Measurements from ENCODE around the gene SOX6. TPM values are rescaled to one million over a fixed set of nuclear protein-coding genes. Genes with fewer than 3 reads are reported as not detected.

Gene SOX6
- total RNA-seq, 1 donor from 2014 or later: not detected

DNA sequence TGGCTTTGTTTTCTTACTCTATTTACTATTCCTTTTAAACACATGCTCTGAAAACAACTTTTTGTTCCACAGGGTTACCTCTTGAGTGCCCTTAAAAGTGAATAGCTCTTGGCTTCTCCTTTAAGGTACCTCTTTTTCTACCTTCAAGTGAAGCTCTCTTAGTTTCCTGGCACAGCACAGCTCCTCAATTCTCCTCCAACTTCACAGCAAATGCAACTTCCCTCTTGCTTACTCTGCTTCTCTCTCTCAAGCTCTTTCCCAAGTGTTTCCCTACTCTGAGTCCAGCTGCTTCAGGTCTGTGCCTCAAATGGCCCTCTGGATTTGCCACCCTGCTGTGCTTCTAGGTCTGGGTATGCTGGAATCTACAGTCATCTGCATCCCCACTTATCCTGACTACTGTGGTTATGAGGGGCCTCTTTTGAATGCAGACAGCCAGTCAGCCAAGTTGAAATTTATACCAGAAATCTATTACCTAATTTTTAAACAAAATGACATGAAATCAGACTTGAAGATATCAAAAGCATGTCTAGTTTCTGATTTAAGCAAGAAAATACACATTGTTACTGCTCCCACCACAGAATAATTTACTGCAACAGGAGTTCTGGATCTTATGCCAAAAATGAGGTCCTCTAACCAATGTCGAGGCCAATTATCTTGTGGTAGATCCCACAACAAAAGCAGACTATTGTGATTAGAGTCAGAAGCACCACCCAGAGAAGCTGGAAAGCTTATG lies 371.1 kb downstream of the SOX6 start:
- Mint-ChIP-seq H3K27me3 (ENCODE audit: insufficient read depth) (no peaks in the 10 kb centered on the region), H3K4me1 (ENCODE audit: low read depth) (no peaks in the 10 kb centered on the region), H3K27ac (no peak overlapping the region), H3K36me3 (ENCODE audit: low read depth) (no peaks in the 10 kb centered on the region), H3K4me3 (no peak overlapping the region), H3K9me3 (no peaks in the 10 kb centered on the region)
- DNase-seq (ENCODE audit: low spot score): no peak
- intact Hi-C loops (cut with micrococcal nuclease): no loop called here

DNA sequence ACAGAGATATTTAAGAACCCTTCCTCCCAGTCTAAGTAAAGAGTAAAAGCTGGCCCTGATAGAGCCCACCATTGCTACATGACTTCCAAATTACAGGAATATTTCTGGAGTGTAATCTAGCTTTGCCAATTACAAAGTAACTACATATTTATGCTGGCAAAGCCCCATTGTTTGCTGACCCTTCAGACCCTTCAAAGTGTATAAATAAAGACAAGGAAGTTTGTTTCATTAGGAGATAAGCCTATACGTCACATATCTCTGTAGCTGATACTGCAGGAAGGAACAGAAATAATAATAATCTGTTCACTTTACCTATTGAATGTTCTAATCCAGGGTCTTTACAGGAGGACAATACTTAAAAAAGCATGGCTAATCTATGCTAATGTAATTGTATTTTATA lies 375.1 kb downstream of the SOX6 start:
- no peaks in the 10 kb centered on the region for H3K4me1 Mint-ChIP-seq (ENCODE audit: low read depth)
- H3K9me3 Mint-ChIP-seq: no peaks in the 10 kb centered on the region
- H3K36me3 Mint-ChIP-seq (ENCODE audit: low read depth): no peaks in the 10 kb centered on the region
- H3K27me3 Mint-ChIP-seq (ENCODE audit: insufficient read depth): no peaks in the 10 kb centered on the region
- no peak overlapping the region for H3K27ac Mint-ChIP-seq
- H3K4me3 Mint-ChIP-seq: no peak overlapping the region
- intact Hi-C loops (cut with micrococcal nuclease): no loop called here
- DNase-seq (ENCODE audit: low spot score): no peak

DNA sequence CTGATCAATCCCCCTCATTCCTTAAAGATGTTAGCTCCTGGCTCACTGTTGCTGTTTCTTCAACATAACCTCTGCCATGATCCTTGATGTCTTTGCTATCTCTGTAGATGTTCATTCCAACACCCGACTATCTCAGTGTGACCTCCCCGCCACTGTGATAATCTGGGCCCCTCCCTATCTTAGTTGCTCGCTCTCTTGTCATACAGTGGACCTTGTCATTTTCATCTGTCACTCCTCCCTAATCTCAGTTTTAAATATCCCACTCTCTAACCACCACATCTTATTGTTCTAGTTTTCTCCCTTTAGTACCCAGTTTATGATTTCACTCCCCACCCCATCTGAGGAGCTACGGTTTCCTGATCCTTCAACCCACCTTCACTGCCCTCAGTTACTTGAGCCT lies 379.2 kb downstream of the SOX6 start:
- Mint-ChIP-seq H3K4me3 (no peak overlapping the region), H3K9me3 (no peaks in the 10 kb centered on the region), H3K4me1 (ENCODE audit: low read depth) (no peaks in the 10 kb centered on the region), H3K36me3 (ENCODE audit: low read depth) (no peaks in the 10 kb centered on the region), H3K27ac (no peak overlapping the region), H3K27me3 (ENCODE audit: insufficient read depth) (no peaks in the 10 kb centered on the region)
- intact Hi-C loops (cut with micrococcal nuclease): no loop called here
- no peak for DNase-seq (ENCODE audit: low spot score)

DNA sequence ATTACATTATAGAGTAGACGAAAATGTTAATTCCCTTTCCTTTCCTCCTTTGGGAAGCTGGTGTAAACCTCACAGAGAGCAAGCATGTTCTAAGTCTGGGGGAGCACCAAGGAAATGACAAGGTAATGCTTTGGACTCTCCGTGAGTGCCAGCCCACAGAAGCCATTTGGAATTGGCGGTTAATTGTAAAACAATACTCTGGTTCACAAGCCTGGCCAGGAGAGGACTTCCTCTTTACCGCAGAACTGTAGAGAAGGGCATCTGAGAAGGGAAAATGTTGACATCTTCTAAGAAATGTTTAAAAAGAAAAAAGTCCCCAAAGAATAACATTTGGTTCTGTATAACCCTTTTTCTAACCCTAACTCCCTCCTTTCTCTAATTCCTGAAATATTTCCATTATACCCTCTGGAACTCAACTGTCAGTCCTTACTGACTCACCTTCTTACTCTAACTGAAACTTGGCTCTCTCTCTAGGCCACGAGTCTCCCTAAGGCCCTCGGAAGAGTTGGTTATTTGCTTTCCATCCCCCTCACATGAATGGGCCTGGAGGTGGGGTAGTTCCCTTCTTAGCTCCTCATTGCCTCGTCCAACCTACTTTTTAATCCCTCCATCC lies 379.8 kb downstream of the SOX6 start:
- Mint-ChIP-seq H3K27ac (no peak overlapping the region), H3K36me3 (ENCODE audit: low read depth) (no peaks in the 10 kb centered on the region), H3K9me3 (no peaks in the 10 kb centered on the region), H3K27me3 (ENCODE audit: insufficient read depth) (no peaks in the 10 kb centered on the region), H3K4me1 (ENCODE audit: low read depth) (no peaks in the 10 kb centered on the region), H3K4me3 (no peak overlapping the region)
- intact Hi-C loops (cut with micrococcal nuclease): no loop called here
- DNase-seq (ENCODE audit: low spot score): no peak

DNA sequence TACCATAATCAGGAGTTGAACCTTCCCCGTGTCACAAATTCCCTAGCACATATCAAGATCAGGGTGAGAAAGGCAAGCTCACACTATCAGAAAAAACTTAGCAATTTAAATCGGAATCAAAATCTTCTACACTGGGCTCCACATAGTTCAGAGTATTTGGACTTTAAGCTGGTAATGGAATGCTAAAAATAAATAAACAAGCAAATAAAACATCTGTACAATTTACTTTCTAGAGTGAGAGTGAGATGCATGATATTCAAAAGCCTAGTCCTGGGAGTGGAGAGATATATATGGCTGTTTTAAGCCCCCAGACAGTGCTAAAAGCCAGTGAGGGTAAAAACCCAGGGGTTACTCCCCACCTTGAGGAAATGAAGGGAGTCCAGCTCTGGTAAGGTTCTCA lies 380.6 kb downstream of the SOX6 start:
- Mint-ChIP-seq H3K4me3 (no peak overlapping the region), H3K27ac (no peak overlapping the region), H3K36me3 (ENCODE audit: low read depth) (no peaks in the 10 kb centered on the region), H3K27me3 (ENCODE audit: insufficient read depth) (no peaks in the 10 kb centered on the region), H3K9me3 (no peaks in the 10 kb centered on the region), H3K4me1 (ENCODE audit: low read depth) (no peaks in the 10 kb centered on the region)
- DNase-seq (ENCODE audit: low spot score): no peak
- intact Hi-C loops (cut with micrococcal nuclease): no loop called here

DNA sequence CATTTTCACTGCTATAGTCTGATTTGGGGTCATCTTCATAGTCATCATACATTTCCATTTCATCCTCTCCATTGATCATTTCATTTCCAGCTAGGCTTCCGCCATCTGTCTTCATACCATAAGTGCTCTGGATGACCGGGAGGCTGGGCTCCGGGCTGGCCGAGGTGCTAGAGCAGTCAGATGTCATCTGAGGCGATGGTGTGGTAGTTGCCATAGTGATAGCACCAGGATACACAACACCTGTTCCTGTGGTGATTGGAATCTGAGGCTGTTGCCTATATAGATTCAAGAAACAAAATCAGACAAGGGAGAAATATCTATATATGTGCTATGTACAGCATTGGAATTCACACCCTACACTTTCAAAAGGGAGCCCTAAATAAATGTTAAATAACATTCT lies 383.5 kb downstream of the SOX6 start:
- no peaks in the 10 kb centered on the region for H3K27me3 Mint-ChIP-seq (ENCODE audit: insufficient read depth)
- H3K9me3 Mint-ChIP-seq: no peaks in the 10 kb centered on the region
- no peak for DNase-seq (ENCODE audit: low spot score)
- intact Hi-C loops (cut with micrococcal nuclease): no loop called here
- H3K36me3 Mint-ChIP-seq (ENCODE audit: low read depth): no peaks in the 10 kb centered on the region
- H3K4me1 Mint-ChIP-seq (ENCODE audit: low read depth): no peaks in the 10 kb centered on the region
- H3K27ac Mint-ChIP-seq: no peak overlapping the region
- no peak overlapping the region for H3K4me3 Mint-ChIP-seq

DNA sequence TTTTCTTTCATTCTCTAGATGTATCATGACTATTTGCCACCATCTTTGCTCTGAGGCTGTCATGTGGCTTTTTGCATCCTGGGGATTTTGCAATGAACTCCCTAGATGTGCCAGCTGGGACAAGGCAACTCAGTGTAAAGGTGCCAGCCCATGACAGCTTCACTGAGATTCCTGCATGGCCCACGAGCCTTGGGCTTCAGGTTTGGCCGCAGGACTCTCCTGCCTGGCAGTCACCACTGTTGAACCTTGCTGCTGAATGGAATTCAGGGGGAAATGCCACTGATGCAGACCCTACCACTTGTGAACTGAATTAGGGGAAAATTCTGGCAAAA lies 385.2 kb downstream of the SOX6 start:
- no peak overlapping the region for H3K27ac Mint-ChIP-seq
- no peaks in the 10 kb centered on the region for H3K36me3 Mint-ChIP-seq (ENCODE audit: low read depth)
- no peaks in the 10 kb centered on the region for H3K9me3 Mint-ChIP-seq
- no peak for DNase-seq (ENCODE audit: low spot score)
- intact Hi-C loops (cut with micrococcal nuclease): no loop called here
- no peaks in the 10 kb centered on the region for H3K27me3 Mint-ChIP-seq (ENCODE audit: insufficient read depth)
- no peak overlapping the region for H3K4me3 Mint-ChIP-seq
- H3K4me1 Mint-ChIP-seq (ENCODE audit: low read depth): no peaks in the 10 kb centered on the region

DNA sequence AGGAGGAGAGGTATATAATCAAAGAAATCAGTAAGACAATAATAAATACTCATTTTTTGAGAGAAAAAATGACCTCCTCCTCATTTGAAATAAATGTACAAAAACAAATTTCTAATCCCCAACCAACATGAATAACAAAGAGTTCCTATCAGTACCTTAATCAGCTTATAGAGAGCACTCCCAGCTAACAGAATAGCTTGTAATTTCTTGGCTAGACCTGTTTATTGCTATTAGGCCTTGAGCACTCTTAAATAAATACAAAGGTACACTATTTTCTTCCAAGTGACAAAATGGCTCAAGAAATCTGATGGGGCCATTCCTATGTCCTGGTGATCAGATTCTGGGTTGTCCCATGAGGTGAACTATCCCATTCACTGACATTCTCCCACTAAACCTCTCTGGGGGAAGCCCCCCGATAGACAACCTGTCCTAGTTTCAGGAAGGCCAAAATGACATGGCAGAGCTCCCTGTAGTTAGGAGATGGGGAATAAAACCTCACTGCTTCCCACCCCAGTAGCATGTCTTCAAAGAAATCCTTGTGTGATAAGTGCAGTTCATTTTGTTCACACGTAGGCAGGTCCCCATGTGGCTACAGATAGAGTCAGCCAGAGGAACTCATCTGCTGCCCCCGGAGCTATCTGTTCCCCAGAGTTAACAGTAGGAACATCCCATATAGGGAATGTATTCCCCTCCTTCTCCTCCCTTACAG lies 385.7 kb downstream of the SOX6 start:
- Mint-ChIP-seq H3K9me3 (no peaks in the 10 kb centered on the region), H3K4me3 (no peak overlapping the region), H3K27ac (no peak overlapping the region), H3K4me1 (ENCODE audit: low read depth) (no peaks in the 10 kb centered on the region), H3K27me3 (ENCODE audit: insufficient read depth) (no peaks in the 10 kb centered on the region), H3K36me3 (ENCODE audit: low read depth) (no peaks in the 10 kb centered on the region)
- no peak for DNase-seq (ENCODE audit: low spot score)
- intact Hi-C loops (cut with micrococcal nuclease): no loop called here

DNA sequence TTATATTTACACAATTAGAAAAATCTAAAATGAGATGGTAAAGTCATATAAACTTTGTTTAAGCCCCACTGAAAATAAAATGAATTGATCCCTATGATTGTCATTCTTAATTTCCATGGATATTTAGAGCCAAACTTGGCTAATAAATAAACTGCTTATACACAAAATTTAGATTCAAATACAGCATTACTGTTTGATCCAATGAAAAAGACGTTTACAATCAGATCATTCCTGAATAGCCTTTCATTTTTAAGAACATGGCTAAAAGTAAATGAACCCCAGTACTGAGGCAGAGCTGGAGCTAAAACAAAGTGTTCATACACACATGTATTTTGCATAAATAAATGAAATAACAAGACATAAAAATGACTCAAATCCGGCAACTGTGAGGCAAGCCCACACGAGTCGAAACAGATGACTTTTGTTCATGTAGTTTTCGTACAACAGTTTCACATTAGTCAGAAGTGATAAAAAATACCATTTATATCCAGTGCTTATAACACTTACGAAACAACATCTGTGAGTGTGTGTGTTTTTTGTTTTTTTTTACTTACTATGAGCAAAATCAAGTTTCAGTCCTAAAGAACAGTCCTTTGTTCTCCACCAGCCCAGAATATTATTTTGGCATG lies 386.5 kb downstream of the SOX6 start:
- Mint-ChIP-seq H3K27ac (no peak overlapping the region), H3K9me3 (no peaks in the 10 kb centered on the region), H3K4me3 (no peak overlapping the region), H3K36me3 (ENCODE audit: low read depth) (no peaks in the 10 kb centered on the region), H3K27me3 (ENCODE audit: insufficient read depth) (no peaks in the 10 kb centered on the region), H3K4me1 (ENCODE audit: low read depth) (no peaks in the 10 kb centered on the region)
- no peak for DNase-seq (ENCODE audit: low spot score)
- intact Hi-C loops (cut with micrococcal nuclease): no loop called here

DNA sequence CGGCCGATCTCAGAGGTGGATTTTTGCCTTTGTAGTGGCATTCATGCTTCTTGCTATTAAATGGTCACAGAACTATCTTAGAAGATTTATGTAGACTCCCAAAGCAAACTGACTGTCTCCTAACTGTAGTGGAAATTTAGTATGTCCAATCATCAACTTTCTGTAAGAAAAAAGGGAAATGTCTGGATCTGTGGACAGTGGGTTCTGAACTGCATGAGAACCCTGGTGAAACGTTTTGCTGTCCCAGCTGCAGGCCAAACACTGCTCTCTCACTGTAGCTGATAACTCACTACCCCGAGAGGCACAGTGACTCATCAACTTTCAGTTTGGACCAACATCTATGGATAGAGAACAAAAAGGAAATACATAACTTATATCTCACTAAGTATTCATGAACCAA lies 387.1 kb downstream of the SOX6 start:
- Mint-ChIP-seq H3K9me3 (no peaks in the 10 kb centered on the region), H3K27me3 (ENCODE audit: insufficient read depth) (no peaks in the 10 kb centered on the region), H3K36me3 (ENCODE audit: low read depth) (no peaks in the 10 kb centered on the region), H3K4me3 (no peak overlapping the region), H3K27ac (no peak overlapping the region), H3K4me1 (ENCODE audit: low read depth) (no peaks in the 10 kb centered on the region)
- no peak for DNase-seq (ENCODE audit: low spot score)
- intact Hi-C loops (cut with micrococcal nuclease): no loop called here

DNA sequence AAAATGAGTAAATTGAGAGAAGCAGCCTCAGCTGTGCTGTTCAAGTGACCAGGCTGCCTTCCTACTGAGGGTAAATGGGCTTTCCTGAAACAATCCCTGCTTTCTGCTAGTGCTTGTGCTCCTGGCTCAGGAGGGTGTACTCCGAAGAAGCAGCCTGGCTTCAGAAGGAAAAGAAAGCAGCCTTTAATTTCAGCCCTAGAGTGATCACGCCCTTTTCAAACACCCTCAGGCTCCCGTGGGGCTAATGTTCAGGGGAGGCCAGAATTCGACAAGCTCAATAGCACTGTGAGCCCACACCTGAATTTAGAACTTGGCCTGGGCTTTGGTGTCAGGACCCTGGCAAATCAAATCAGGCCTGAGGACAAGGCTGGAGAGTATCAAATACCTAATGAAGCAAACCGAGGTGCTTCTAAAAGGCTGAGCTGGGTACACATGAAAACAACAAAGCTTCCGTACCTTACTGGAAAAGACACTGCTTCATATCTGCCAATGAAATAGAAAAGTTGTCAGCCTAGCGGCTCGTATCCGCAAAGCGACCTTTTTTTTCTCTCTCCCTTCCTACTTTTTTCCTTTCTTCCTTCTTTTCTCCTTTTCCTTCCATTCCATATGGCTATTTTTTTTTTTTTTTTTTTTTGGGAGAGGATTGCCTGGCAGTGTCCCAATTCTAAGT lies 387.8 kb downstream of the SOX6 start:
- Mint-ChIP-seq H3K27ac (no peak overlapping the region), H3K4me3 (no peak overlapping the region), H3K4me1 (ENCODE audit: low read depth) (no peaks in the 10 kb centered on the region), H3K9me3 (no peaks in the 10 kb centered on the region), H3K27me3 (ENCODE audit: insufficient read depth) (no peaks in the 10 kb centered on the region), H3K36me3 (ENCODE audit: low read depth) (no peaks in the 10 kb centered on the region)
- DNase-seq (ENCODE audit: low spot score): no peak
- intact Hi-C loops (cut with micrococcal nuclease): no loop called here

DNA sequence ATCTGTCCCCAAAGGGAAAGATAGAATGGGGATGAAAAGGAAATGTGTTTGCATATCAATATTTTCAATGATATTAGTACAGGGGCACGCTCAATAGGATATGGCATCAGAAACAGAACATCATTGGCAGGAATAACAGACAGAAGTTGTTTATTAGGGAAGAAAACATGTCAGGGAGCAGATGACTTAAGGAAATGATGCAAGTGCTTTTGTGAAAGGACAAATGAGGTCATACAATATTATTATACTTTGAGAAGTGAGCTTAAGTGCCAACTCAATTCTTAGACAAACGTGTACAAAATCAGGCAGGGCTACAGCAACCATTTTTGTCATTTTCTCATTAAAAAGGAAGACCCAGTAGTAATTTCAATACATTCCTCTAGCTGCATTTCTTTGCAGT lies 388.4 kb downstream of the SOX6 start:
- H3K4me3 Mint-ChIP-seq: no peak overlapping the region
- no peak for DNase-seq (ENCODE audit: low spot score)
- intact Hi-C loops (cut with micrococcal nuclease): no loop called here
- no peaks in the 10 kb centered on the region for H3K36me3 Mint-ChIP-seq (ENCODE audit: low read depth)
- H3K27ac Mint-ChIP-seq: no peak overlapping the region
- H3K4me1 Mint-ChIP-seq (ENCODE audit: low read depth): no peaks in the 10 kb centered on the region
- H3K27me3 Mint-ChIP-seq (ENCODE audit: insufficient read depth): no peaks in the 10 kb centered on the region
- H3K9me3 Mint-ChIP-seq: no peaks in the 10 kb centered on the region

DNA sequence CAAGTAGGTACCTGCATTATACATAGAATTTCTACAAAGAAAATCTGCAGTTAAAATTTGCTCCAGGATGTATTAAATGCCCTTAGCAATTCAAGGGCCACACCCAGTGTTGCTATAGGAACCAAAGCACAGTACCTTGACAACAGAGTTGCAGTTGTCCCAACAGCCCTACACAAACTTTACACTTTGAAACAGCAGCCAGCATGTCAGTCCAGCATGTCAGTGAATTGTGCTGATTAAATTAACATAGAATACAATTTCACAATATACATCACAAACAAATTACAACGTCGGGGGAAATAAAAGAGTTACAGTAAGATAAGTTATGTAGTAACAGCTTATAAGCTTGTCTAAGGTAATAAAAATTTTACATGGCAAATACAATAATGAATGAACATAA lies 389.2 kb downstream of the SOX6 start:
- no peaks in the 10 kb centered on the region for H3K27me3 Mint-ChIP-seq (ENCODE audit: insufficient read depth)
- DNase-seq (ENCODE audit: low spot score): no peak
- no peaks in the 10 kb centered on the region for H3K36me3 Mint-ChIP-seq (ENCODE audit: low read depth)
- H3K4me3 Mint-ChIP-seq: no peak overlapping the region
- H3K9me3 Mint-ChIP-seq: no peaks in the 10 kb centered on the region
- no peaks in the 10 kb centered on the region for H3K4me1 Mint-ChIP-seq (ENCODE audit: low read depth)
- H3K27ac Mint-ChIP-seq: no peak overlapping the region
- intact Hi-C loops (cut with micrococcal nuclease): no loop called here

All from activated T-helper 1 cell treated with anti-CD3 and anti-CD28 coated beads, Interleukin-12 subunit alpha, Interleukin-12 subunit beta, Interleukin-2, Interleukin-4 antibody, amounts not matched to agents 30 ng/mL and 10 ng/mL and 1 ng/mL, durations not matched to agents 14 hours and 24 hours and 36 hours (primary cell).